NCI-H524 (cell line): ENCODE results near the gene ENGASE.
"Not testable (repeated sequence)": the region's sequence is repeated elsewhere in the genome, so short reads cannot be mapped to it uniquely, and the experiment has no call there.

Experiments
- DNase-seq, 2 experiments: peaks; one replicate each; lab custom pipeline; 2025; lab: John Stamatoyannopoulos, UW

Gene ENGASE, protein sequence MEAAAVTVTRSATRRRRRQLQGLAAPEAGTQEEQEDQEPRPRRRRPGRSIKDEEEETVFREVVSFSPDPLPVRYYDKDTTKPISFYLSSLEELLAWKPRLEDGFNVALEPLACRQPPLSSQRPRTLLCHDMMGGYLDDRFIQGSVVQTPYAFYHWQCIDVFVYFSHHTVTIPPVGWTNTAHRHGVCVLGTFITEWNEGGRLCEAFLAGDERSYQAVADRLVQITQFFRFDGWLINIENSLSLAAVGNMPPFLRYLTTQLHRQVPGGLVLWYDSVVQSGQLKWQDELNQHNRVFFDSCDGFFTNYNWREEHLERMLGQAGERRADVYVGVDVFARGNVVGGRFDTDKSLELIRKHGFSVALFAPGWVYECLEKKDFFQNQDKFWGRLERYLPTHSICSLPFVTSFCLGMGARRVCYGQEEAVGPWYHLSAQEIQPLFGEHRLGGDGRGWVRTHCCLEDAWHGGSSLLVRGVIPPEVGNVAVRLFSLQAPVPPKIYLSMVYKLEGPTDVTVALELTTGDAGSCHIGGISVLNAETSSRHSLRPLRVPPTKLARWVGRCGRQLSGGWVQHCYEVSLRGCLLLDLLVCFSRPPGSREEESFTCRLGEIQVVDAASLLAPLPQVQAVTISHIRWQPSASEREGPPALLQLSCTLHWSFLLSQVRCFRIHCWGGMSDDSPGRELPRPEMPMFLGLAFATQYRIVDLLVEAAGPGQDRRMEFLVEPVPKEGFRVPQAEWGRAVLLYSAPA

DNA sequence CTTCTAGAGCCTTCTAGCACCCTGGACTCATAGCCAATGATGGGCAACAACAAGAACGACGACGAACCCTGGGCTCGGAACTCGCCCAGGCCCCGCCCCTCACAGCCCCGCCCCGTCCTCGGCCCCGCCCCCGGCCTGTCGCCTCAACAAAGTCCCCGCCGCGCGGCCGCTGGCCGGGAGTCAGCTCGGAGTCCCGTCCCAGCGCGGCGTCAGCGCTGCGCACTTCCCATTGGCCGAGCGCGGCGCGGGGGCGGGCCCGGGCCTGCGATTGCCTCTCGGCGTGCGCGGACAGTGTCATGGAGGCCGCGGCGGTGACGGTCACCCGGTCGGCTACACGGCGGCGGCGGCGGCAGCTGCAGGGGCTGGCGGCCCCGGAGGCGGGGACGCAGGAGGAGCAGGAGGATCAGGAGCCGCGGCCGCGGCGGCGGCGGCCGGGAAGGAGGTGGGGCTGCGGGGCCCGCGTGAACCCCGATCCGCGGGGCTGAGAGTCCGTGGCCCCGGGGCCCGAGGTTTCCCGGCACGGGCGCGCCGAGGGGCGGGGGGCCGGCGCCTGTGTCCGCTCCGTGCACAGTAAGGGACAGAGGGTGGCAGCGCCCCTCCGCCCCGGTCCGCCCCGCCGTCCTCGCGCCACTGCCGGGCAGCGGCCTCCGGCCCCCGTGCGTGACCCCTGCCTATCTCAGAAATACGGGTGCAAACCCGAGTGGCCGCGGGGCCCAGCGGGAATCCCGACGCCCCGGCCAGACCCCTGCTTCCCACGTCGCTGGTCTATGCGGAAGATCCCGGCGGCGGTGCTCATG lies at the start of gene ENGASE:
Gene ENGASE, plus strand, starts transcription at position 176 of the 797 bp plus-strand sequence. Its CDS starts 121 bp downstream, at position 297.
- DNase-seq = peak; percentile 97 to 98

DNA sequence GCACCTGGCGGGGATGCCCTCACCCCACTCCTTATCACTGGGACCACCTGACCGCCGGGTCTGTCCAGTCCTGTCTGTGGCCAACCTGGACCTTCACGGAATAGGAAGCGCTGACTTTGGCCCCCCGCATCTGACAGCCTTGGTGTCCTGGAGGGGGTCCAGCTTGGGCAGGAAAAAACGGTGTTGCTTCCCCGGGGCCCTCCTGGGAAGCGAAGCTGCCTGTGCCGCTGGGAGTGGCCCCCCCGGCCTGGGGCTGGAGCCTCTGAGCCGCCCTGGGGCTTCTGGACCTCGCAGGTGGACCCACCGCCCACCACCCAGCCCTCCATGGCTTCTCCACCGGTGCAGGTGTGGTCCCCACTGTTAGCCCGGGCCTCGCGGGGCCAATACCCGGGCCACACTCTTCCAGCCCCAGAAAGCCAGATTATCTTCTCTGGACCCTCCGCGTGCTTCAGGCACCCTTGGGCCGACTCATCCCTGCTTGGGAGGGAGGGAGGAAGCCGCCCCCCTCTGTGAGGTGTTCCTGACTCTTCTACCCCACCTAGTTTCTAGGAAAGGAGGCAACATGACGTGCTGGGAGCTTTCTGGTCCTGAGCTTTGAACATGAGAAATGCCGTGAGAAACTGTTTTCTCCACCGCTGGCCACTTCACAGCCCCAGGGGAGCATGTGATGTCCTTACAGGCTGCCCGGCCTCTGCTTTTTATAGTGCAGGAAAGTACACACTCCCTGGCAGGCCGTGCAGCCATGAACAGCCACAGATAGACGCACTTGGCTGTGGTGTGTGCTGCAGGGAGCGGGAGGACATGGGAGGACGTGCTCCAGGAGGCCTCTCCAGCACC lies 49.5 kb upstream of the ENGASE start:
- DNase-seq = no peak

DNA sequence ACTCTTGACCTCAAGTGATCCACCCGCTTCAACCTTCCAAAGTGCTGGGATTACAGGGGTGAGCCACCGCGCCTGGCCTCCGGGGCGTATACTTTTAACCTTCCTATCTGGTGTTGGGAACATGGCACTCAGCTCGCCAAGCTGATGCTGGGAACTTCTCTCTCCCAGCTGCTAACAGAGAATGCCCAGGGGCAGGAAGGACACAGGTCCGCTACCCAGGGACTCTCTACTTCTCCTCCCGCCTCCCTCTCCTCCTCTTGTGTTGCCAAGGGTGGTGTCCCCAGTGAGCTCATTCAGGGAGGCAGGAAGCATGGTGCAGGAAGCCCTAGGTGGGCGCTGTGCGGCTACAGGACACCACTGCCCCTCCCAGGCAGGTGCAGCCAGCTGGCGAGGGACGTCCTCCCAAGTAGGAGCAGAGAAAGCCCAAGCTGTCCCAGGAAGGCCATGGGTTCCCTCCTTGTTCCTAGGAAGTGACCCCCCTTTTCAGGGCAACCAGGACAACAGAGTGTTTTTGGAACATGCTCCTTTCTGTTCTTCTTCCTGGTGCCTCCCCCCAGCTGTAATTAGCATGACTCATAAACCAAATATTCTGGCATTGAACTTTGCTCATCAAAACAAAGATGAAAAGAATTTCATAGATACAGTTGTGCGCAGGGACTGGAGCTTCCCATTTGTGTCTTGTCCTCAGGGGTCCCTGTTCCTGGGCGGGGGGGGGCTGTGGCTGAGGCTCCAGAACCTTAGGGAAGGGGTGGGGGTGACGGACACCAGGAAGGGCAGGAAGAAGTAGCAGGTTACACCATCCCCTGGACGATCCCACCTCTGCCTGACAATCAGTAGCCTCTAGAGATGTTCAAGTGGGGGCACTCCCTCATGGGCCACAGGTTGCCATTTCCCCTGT lies 48.0 kb upstream of the ENGASE start:
- no peak for DNase-seq

DNA sequence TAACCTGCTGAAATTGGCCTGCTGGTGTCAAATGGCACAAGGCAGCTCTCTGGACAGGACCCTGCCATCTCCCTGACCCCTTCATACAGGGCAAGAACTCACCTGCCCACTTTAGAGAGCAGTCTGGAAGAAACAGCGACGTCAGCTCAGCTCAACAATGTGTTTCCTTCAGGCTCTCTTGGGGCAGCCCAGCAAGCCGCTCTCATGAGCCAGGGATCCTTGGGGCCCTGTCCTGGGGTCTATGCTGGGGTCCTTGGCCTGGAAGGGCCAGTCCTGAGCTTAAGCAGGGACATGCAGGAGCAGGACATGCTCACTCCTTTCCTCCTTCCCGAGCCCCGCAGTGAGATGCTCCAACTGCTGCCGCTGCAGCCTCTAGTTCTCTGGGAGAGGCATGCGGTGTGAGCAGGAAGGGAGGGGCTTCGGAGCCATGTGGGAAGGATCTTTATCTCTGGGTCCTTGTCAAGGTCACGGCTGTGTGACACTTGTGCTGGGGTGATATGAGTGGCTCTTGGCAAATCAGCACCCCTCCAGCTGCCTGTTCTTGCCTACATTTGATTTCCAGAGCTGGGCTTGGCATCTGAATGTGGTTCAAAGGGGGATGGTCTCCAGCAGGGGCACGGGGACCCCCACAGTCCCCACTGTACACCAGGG lies 47.2 kb upstream of the ENGASE start:
- no peak for DNase-seq

DNA sequence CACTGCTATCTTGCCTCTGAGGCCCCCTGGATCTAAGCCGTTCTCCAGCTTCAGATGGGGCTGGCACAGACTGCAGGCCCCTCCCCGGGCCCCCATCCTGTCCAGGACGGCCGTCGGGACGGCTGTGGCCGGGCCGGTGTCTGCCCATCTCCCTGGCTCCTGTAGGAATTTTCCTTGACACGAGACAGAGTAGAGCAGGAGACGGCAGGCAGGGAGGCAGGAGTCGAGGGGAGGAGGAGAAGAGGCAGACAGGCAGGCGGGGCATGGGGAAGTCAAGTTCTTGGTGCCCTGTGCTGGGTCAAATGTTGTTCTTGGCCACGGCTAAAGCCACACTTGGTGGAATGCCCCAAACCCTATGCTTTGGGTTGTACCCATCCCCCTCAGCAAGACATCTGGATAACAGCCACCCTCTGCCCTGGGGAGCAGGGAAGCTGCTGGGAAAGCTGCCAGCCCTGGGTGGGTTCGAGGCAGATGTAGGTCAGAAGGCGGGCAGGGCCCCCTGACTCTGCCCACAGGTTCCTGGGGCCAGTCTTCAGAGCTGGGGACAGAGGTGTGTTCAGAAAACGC lies 46.6 kb upstream of the ENGASE start:
- DNase-seq = no peak

DNA sequence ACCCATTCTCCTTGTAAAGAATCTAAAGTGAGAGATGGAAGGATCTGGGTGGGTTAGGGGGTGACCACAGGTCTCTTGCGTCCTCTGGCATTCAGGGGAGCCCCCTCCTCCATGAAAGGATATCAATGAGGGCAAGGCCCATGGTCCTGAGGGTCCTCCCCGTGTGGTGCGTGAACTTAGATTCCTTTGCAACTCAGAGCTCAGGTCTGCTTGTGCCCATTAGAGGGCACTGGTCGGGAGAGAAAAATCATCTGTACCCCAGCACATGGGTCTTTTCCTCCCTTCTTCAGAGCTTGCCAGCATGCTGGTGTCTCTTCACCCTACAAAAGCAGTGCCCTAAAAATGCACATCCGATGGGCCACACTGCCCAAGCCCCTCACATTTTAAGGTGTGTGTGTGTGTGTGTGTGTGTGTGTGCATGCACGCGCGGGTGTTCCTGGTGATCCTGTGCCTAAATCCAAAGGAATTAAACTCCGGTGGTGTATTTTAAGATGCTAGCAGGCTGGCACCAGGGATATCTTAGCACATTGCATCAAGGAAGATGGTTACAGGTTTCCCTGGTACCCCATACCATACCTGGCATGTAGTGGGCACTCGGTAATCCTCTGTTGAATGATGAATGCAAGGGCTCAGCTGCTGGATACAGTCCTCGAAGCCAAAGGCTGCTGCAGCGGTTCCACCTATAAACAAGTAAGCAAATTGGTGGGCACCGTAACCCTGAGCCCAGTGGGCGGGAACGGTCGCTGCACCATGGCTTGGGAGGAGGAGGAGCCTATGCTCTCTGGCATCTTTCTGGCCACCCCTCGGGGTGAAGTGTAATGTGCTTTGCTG lies 45.9 kb upstream of the ENGASE start:
- DNase-seq = peak; percentile 42 to 66

DNA sequence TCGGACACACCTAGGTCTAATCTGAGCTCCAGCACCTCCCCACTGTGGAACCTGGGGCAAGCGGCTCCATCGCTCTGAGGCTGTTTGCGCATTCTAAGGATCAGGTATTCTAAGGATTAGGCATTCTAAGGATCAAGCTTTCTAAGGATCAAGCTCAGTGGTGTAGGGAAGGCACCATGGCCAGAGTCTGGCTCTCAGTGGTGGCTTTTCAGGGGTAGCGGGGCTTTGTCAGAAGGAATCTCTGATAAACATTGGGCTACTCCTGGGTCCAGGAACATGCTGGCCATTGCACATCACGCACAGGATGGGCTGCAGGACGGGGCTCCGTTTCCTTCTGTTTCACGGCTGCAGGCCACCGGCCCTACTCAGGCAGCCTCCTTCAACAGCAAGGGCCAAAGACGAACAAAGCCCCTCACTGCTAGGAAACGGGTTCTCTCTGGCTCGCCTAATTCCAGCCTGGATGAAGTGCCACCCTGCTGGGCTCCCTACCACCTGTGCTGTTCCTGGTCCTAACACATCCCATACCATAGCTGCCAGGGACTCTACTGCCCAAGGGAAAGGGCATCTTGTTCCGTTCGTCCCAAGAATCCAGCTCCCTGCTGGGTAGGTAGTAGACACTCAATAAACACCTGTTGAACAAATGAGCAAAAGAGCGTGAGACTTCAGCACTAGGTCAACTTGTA lies 45.2 kb upstream of the ENGASE start:
- DNase-seq = no peak

DNA sequence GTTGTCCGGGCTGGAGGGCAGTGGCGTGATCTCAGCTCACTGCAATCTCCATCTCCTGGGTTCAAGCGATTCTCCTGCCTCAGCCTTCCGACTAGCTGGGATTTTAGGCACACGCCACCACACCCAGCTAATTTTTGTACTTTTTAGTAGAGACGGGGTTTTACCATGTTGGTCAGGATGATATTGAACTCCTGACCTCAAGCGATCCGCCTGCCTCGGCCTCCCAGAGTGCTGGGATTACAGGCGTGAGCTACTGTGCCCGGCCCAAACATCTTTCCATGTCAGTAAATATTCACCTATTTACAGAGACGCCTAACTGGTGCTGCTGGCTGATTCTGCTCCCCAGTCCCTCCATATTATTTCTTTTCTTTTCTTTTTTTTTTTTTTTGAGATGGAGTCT lies 44.0 kb upstream of the ENGASE start:
- DNase-seq = not testable (repeated sequence)

DNA sequence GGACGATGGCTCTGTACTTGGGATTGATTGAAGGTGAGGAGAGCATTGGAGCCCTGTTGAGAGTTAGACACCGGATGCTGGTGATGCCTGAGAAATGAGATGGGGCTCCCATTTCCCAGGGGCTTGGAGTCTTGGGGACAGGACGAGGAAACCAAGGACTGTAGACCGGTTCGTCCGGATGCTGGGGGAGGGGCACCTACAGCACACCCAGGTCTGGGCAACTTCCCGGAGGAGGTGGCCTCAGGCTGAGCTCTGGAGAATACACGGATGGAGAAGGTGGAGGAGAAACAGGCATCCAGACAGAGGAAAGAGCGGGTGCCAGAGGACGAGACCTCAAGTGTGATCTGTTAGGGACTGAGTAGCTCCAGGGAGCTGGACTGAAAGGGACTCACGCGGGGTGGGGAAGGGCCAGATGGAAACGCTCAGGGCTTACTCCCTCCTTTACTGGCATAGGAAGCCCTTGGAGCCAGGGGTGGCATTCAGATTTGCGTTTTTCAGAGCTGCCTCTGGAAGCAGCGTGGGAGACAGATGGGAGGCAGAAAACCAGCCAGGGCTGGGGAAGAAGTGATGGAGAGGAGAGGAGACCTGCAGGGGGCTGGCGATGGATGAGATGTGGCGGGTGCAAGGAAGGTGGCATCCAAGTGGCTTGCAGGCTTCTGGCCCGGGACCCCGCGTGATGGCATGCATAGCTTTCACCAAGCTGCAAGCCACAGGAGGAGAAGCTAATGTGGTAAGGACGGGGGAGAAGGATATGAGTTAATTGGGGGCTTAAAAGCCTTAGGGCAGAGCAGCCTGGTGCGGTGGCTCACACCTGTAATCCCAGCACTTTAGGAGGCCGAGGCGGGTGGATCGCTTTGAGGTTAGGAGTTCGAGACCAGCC lies 42.4 kb upstream of the ENGASE start:
- DNase-seq = peak; percentile 89 to 95

DNA sequence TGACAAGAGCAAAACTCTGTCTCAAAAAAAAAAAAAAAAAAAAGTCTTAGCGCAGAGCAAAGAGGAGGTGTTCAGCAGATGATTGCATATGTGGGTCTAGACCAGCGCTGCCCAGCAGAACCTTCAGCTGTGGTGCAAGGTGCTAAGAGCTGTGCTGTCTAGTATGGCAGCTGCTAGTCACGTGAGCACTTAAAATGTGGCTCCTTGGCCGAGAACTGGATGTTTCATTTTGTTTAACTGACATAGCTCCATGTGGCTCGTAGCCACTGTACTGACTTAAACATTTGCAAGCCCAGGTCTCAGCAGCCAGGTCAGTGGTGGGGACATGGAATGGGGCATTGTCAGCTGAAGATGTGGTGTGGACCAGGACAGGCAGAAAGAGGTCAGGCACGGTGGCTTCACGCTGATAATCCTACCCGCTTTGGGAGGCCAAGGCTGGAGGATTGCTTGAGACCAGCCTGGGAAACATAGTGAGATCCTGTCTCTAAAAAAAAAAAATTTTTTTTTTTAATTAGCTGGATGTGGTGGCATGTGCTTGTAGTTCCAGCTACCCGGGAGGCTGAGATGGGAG lies 41.5 kb upstream of the ENGASE start:
- DNase-seq = no peak

DNA sequence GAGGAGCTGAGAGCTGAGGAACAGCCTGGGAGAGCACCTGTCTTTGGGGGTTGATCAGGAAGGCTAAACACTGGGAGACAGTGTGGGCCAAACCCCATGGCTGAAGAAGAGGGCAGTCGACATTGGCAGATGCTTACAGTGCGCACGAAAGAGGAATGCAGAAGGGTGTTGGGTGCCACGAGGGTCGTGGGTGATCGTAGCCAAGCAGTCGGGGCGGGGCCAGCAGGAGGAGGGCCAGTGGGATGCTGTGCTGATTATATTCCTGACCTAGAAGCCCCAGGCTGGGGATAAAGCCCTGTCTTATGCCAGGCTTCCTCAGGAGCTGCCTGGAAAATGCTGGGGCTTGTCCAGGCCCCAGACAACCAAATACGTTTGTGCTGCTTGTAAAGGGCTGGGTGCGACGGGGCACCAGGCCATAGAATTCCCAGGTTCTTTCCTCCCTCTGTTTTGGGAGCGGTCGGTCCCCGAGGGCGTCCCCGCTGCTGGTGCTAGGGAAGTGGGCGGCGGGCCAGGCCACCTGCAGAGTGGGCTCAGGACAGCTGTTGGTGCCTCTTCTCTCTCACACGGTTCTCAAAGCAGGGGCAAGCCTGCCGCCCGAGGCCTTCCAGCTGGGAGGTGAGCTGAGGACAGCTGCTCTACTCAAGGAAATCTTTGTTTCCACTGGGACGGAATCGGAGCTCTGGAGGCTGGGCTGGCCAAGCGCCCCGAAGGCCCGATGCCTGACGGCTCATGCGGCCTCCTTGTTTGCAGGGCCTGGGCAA lies 40.7 kb upstream of the ENGASE start:
- peak; percentile 98 to 99 for DNase-seq

DNA sequence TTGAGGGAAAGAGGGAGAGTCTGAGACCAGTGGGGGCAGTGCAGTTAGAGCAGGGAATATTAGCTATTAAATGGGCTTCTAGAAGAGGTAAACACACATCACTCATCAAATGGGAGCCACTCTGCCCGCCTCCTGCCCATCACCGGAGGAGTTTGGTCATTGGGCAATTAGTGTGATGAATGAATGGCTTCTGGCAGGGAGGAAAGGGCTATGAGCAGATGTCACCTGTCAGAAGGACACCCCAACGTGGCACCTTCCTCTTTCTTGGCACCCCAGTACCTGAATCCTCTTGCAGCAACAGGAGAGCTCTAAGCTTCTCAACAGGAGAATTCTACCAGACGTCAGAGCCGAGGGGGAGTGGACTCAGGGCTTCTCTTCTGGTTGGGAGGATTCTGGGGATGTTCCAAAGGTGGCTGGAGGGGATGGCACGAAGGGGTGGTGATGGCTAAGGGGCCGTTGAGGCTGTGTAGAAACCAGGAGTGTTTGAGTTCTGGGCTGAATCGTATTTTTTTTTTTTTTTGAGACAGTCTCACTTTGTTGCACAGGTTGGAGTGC lies 39.6 kb upstream of the ENGASE start:
- peak in 1 of 2 experiments; percentile 44 for DNase-seq

DNA sequence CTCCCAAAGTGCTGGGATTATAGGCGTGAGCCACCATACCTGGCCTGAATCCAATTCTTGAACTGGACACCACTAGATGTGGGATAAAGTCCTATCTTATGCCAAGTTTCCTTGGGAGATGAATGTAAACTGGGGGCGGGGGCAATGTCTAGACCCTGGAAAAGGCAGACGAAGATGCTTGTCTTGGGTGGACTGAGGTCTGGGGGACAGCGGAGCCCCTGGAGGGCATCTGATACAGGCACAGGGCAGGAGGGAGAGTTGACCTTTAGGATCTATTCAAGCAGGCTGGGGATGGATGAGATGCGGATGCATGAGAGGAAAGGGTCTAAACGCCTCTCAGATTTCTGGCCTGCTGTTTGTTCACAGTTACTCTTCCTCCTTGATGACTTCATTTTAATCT lies 38.9 kb upstream of the ENGASE start:
- DNase-seq = no peak

DNA sequence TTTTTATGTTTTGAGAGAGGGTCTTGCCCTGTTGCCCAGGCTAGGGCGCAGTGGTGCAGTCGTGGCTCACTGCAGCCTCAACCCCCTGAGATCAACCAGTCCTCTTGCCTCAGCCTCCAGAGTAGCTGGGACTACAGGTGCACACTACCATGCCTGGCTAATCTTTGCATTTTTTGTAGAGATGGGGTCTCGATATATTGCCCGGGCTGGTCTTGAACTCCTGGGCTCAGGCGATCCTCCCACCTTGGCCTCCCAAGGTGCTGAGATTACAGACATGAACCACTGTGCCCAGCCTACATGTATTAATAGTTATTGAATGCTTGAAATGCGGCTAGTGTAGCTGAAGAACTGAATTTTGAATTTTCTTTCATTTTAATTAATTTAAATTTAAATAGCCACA lies 38.4 kb upstream of the ENGASE start:
- DNase-seq = no peak

DNA sequence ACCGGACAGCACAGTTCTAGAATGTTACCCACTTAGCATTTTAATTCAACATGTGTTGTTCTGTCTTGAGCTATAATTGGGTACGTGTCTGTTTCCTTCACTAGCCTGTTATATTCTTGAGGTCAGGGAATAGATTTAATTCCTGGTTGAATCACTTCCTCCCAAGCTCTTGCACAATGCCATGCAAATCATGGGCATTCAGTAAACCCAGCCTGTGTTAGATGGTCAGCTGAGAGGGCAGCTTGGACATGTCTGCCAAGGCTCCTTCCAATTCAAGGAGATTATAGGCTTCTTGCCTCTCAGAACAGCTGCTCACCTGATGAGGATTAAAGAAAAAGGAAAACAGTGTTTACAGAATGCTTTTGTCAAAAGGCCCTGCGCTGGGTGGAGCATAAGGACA lies 38.0 kb upstream of the ENGASE start:
- DNase-seq = peak; percentile 86 to 96
